ENCODE data around the gene RAMP1. TPM values are rescaled to one million over a fixed set of nuclear protein-coding genes. Genes with fewer than 3 reads are reported as not detected.

Gene RAMP1
- total RNA-seq, 1 donor from 2014 or later: 9.1 TPM

DNA sequence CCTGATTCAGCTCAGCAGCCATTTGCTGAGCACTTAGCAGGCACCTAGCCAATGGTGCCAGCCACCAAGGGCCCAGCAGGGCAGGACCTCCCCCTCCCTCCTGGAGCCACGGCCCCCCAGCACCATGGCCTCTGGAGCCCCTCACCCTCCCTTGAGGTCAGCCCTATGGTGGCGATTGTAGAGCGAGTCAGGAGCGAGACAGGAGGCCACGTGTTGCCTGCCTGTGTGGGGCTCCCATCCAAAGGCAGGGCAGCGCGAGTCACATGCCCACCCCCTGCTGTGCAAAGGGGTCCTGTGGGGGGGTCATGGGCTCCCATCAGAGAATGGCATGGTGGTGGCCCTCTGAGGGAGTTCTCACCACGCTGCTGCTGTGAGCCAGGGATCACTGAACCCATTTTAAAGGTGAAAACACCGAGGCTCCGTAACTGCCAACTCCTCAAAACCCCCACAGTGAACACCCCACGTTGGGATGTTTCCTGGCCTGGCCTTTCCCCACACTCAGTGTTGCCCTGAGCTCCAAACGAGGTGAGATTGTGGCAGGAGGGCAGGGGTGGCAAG, 35.6 kb downstream of the RAMP1 start:
- no peak overlapping the region for H3K9ac ChIP-seq (ENCODE audit: low read length)
- H3K9me3 ChIP-seq (ENCODE audit: insufficient read depth, low read depth, low read length): no peaks in the 10 kb centered on the region
- H3K27ac ChIP-seq (ENCODE audit: low read depth, low read length): no peak overlapping the region
- Mint-ChIP-seq H3K27me3 (ENCODE audit: low read depth, unreplicated experiment) (no peaks in the 10 kb centered on the region), H3K9me3 (ENCODE audit: unreplicated experiment) (no peaks in the 10 kb centered on the region), H3K4me1 (ENCODE audit: low read depth, unreplicated experiment) (peaks cover 7% of the 10 kb centered on the region), H3K4me3 (ENCODE audit: unreplicated experiment) (no peak overlapping the region), H3K36me3 (ENCODE audit: low read depth, unreplicated experiment) (peaks cover 1% of the 10 kb centered on the region), H3K27ac (ENCODE audit: unreplicated experiment) (no peak overlapping the region)
- no peaks in the 10 kb centered on the region for H3K79me2 ChIP-seq (ENCODE audit: insufficient read depth, low read length)
- no peaks in the 10 kb centered on the region for H4K20me1 ChIP-seq (ENCODE audit: insufficient read depth, low read length)
- no peak overlapping the region for H3K4me3 ChIP-seq (ENCODE audit: insufficient read depth, low read depth, low read length)
- H3K4me2 ChIP-seq (ENCODE audit: low read length): no peak overlapping the region
- H2AFZ ChIP-seq (ENCODE audit: low read depth, low read length): no peak overlapping the region
- H3K27me3 ChIP-seq (ENCODE audit: insufficient read depth, low read length): no peaks in the 10 kb centered on the region
- H3K36me3 ChIP-seq (ENCODE audit: insufficient read depth, low read length): no peaks in the 10 kb centered on the region
- FAIRE-seq (no peak), DNase-seq (ENCODE audit: low read depth) (no peak)
- peaks cover 18% of the 10 kb centered on the region for H3K4me1 ChIP-seq (ENCODE audit: insufficient read depth, low read length)
- TF ChIP-seq, protein P1, sequence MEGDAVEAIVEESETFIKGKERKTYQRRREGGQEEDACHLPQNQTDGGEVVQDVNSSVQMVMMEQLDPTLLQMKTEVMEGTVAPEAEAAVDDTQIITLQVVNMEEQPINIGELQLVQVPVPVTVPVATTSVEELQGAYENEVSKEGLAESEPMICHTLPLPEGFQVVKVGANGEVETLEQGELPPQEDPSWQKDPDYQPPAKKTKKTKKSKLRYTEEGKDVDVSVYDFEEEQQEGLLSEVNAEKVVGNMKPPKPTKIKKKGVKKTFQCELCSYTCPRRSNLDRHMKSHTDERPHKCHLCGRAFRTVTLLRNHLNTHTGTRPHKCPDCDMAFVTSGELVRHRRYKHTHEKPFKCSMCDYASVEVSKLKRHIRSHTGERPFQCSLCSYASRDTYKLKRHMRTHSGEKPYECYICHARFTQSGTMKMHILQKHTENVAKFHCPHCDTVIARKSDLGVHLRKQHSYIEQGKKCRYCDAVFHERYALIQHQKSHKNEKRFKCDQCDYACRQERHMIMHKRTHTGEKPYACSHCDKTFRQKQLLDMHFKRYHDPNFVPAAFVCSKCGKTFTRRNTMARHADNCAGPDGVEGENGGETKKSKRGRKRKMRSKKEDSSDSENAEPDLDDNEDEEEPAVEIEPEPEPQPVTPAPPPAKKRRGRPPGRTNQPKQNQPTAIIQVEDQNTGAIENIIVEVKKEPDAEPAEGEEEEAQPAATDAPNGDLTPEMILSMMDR (IDR thresholded peaks at IDR 0.05; ENCODE audit: insufficient read depth, low read depth, low read length): no peak
- no peak for TF ChIP-seq EZH2 (IDR thresholded peaks at IDR 0.05; ENCODE audit: insufficient read depth, low read length)

GRCh38 chr2:237895544-237896506, 36.4 kb downstream of the RAMP1 start:
- Histone ChIP-seq H3K36me3 (ENCODE audit: insufficient read depth, low read length) (no peaks in the 10 kb centered on the region), H3K4me1 (ENCODE audit: insufficient read depth, low read length) (peaks cover 18% of the 10 kb centered on the region), H3K4me3 (ENCODE audit: insufficient read depth, low read depth, low read length) (no peak overlapping the region), H3K4me2 (ENCODE audit: low read length) (peak overlapping the region; percentile 39), H3K9ac (ENCODE audit: low read length) (peak overlapping the region; percentile 5), H2AFZ (ENCODE audit: low read depth, low read length) (peak overlapping the region; percentile 53), H4K20me1 (ENCODE audit: insufficient read depth, low read length) (no peaks in the 10 kb centered on the region), H3K9me3 (ENCODE audit: insufficient read depth, low read depth, low read length) (no peaks in the 10 kb centered on the region), H3K27ac (ENCODE audit: low read depth, low read length) (no peak overlapping the region), H3K27me3 (ENCODE audit: insufficient read depth, low read length) (no peaks in the 10 kb centered on the region), H3K79me2 (ENCODE audit: insufficient read depth, low read length) (no peaks in the 10 kb centered on the region)
- peaks cover 7% of the 10 kb centered on the region for H3K4me1 Mint-ChIP-seq (ENCODE audit: low read depth, unreplicated experiment)
- H3K36me3 Mint-ChIP-seq (ENCODE audit: low read depth, unreplicated experiment): peaks cover under 1% of the 10 kb centered on the region
- H3K9me3 Mint-ChIP-seq (ENCODE audit: unreplicated experiment): no peaks in the 10 kb centered on the region
- FAIRE-seq (no peak), DNase-seq (ENCODE audit: low read depth) (peak; percentile 16)
- TF ChIP-seq, protein P1 (IDR thresholded peaks at IDR 0.05; ENCODE audit: insufficient read depth, low read depth, low read length): no peak
- no peak for TF ChIP-seq EZH2 (IDR thresholded peaks at IDR 0.05; ENCODE audit: insufficient read depth, low read length)
- H3K27ac Mint-ChIP-seq (ENCODE audit: unreplicated experiment): no peak overlapping the region
- no peaks in the 10 kb centered on the region for H3K27me3 Mint-ChIP-seq (ENCODE audit: low read depth, unreplicated experiment)
- no peak overlapping the region for H3K4me3 Mint-ChIP-seq (ENCODE audit: unreplicated experiment)
